A549 (cell line): ENCODE measurements around the gene ST6GALNAC4. TPM values are rescaled to one million over a fixed set of nuclear protein-coding genes. Genes with fewer than 3 reads are reported as not detected.

Experiments used
- ATAC-seq, 2 experiments: fragments of 200-7000 bp in 1 of 2; fragments of >200 bp in 1 of 2; cut with Nextera tagmentation in 1 of 2; cut with Tn5 transposase in 1 of 2; 3 replicates each; pipeline versions ENCODE4 v1.8.0 to v1.9.1; 2018 to 2020; ENCODE audit warnings: mild to moderate bottlenecking in 1 of 2, moderate library complexity in 1 of 2
- CTCF ChIA-PET: fragments of 300-600 bp; sonication (Branson Sonifier 250); formaldehyde crosslinking; extraction: SDS; loops from one replicate; lab custom pipeline; 2021; ENCODE audit warnings: antibody characterized with exemption, inconsistent platforms; lab: Yijun Ruan, JAX
- POLR2A ChIA-PET: fragments of 350-600 bp; formaldehyde crosslinking; extraction: SDS; loops from one replicate; lab custom pipeline; 2021; ENCODE audit warnings: antibody characterized with exemption, inconsistent platforms; lab: Yijun Ruan, JAX
- DNase-seq, 2 experiments: peaks; one replicate each; pipeline versions ENCODE4 v3.0.0 to v3.0.0-alpha.2; 2011 to 2016; ENCODE audit warnings: low read depth in 1 of 2, low spot score in 1 of 2
- FAIRE-seq: peaks from 2 replicates; lab custom pipeline; 2011; peaks lifted over from hg19 to GRCh38; lab: Jason Lieb, UNC
- H3K27ac ChIP-seq, 2 experiments: fragments of >200 bp; sonication (Bioruptor Twin); formaldehyde crosslinking; 3 replicates each; pipeline ENCODE4 v1.5.1; 2016 to 2017
- H3K4me1 ChIP-seq: fragments of >200 bp; sonication (Bioruptor Twin); formaldehyde crosslinking; 3 replicates; pipeline ENCODE4 v1.6.1; 2016
- H3K4me2 ChIP-seq: fragments of >200 bp; sonication (Bioruptor Twin); formaldehyde crosslinking; 3 replicates; pipeline ENCODE4 v1.6.1; 2016
- H3K4me3 ChIP-seq: fragments of >200 bp; sonication (Bioruptor Twin); formaldehyde crosslinking; 3 replicates; pipeline ENCODE4 v1.5.1; 2016
- H3K9me3 ChIP-seq: fragments of >200 bp; sonication (Bioruptor Twin); formaldehyde crosslinking; 3 replicates; pipeline ENCODE4 v1.6.1; 2016
- BCL3 ChIP-seq: fragments of >200 bp; sonication (Bioruptor Twin); formaldehyde crosslinking; IDR thresholded peaks from 3 replicates; pipeline ENCODE4 v1.6.1; 2016
- CHD2 ChIP-seq: fragments of 150-350 bp; IDR thresholded peaks from 2 replicates; pipeline ENCODE4 v1.6.1; 2014; ENCODE audit warnings: low read length; ENCODE audit not compliant: partially characterized antibody
- EP300 ChIP-seq, 2 experiments: fragments of >200 bp; sonication (Bioruptor Twin); formaldehyde crosslinking; IDR thresholded peaks; 2 replicates in 1 of 2; 3 replicates in 1 of 2; pipeline ENCODE4 v1.6.1; 2016 to 2017
- GATA3 ChIP-seq: IDR thresholded peaks from 2 replicates; pipeline ENCODE4 v1.6.1; 2012; ENCODE audit warnings: borderline replicate concordance
- HES2 ChIP-seq: fragments of >200 bp; sonication (Bioruptor Twin); formaldehyde crosslinking; IDR thresholded peaks from 2 replicates; pipeline ENCODE4 v1.6.1; 2016
- HOXA7 ChIP-seq: fragments of 250-450 bp; sonication (Bioruptor Pico); IDR thresholded peaks from 2 replicates; pipeline ENCODE4 v1.5.0; 2020; ENCODE audit warnings: mild to moderate bottlenecking, moderate library complexity
- JUN ChIP-seq, 2 experiments: fragments of >200 bp; sonication (Bioruptor Twin); formaldehyde crosslinking; IDR thresholded peaks; 2 replicates in 1 of 2; 3 replicates in 1 of 2; pipeline ENCODE4 v1.6.1; 2016 to 2017
- NFE2L2 ChIP-seq: fragments of 150-350 bp; conservative IDR thresholded peaks from 2 replicates; pipeline ENCODE4 v1.6.1; 2014; ENCODE audit warnings: low read length
- POLR2A ChIP-seq: IDR thresholded peaks from 2 replicates; pipeline ENCODE4 v1.6.1; 2012; ENCODE audit warnings: mild to moderate bottlenecking, low read length
- RARB ChIP-seq: fragments of 250-450 bp; sonication (Bioruptor Pico); IDR thresholded peaks from 2 replicates; pipeline ENCODE4 v1.8.0; 2021; ENCODE audit warnings: mild to moderate bottlenecking, moderate library complexity
- RCOR1 ChIP-seq: fragments of 150-350 bp; IDR thresholded peaks from 2 replicates; pipeline ENCODE4 v1.6.1; 2014; ENCODE audit warnings: antibody characterized with exemption, low read length, low read depth
- RNF2 ChIP-seq: fragments of 200-600 bp; sonication (generic); IDR thresholded peaks from 2 replicates; pipeline ENCODE4 v1.6.1; 2016; ENCODE audit warnings: low read depth, mild to moderate bottlenecking, antibody characterized with exemption, moderate library complexity, borderline replicate concordance
- WGBS: methylation state at CpG from one replicate; pipeline ENCODE4 v1.1.6; 2017; ENCODE audit errors: missing lambda C conversion rate; 5-methylcytosine and 5-hydroxymethylcytosine counted together
- polyA minus RNA-seq: library from RNA; depleted of rRNA, polyadenylated mRNA; stranded (reverse); fragments of >200 nt; gene quantifications from 2 replicates; pipeline ENCODE4 v1.2.3, GENCODE V29; 2011; rRNA and poly(A)+ RNA removed
- polyA plus RNA-seq, 4 experiments: library from polyadenylated mRNA; depleted of rRNA in 3 of 4; stranded (reverse); fragments of >200 nt; fragmentation: RNase III in 1 of 4; extraction: RNeasy Plus Mini Kit Qiagen cat#74134 plus additional on column Dnase treatment in 1 of 4; gene quantifications; 2 replicates in 3 of 4; 3 replicates in 1 of 4; pipeline ENCODE4 v1.2.3, GENCODE V29; 2011 to 2017
- TF ChIP-seq, protein P1 (sequence below): IDR thresholded peaks from 2 replicates; pipeline ENCODE4 v1.6.1; 2012
- TF ChIP-seq, protein P2 (sequence below): fragments of 250-450 bp; sonication (Bioruptor Pico); IDR thresholded peaks from 2 replicates; pipeline ENCODE4 v1.5.0; 2020; ENCODE audit warnings: low read depth, mild to moderate bottlenecking, moderate library complexity

The ST6GALNAC4 gene
- polyA plus RNA-seq (2011; rRNA removed) = 11.0 and 12.5 TPM in 2 replicates
- 21.5 and 29.4 TPM in 2 replicates for polyA plus RNA-seq (2012; cell fraction: cytosol; rRNA removed)
- polyA plus RNA-seq (2012; cell fraction: nucleus; rRNA removed) = 28.7 and 46.1 TPM in 2 replicates
- polyA plus RNA-seq (2017; fragmentation: RNase III; extraction: RNeasy Plus Mini Kit Qiagen cat#74134 plus additional on column Dnase treatment) = 18.1 to 25.4 TPM (median 24.8 TPM) in 3 replicates
- polyA minus RNA-seq = 17.6 and 18.1 TPM in 2 replicates

GRCh38 chr9:127916720-127917581 is at the start of gene ST6GALNAC4:
Gene ST6GALNAC4 (minus strand): TSS chr9:127917041. CDS start chr9:127916419, 622 bp downstream.
- FAIRE-seq = no peak
- peak; percentile 42 to 74 for ATAC-seq
- whole genome bisulfite sequencing = 10% methylated on average over 25 of the region's 71 CpGs
- peak within 1 kb of the TSS; percentile 82 to 90 for H3K27ac ChIP-seq
- ChIA-PET POLR2A (interaction anchor here (0.6 to 1.3 kb wide), 12 partner anchors 11 to 1112 kb away, joined by 3 to 6 read pairs (median 3); partner anchors contain the start of gene TOR2A), CTCF (interaction anchor here (0.7 to 2.9 kb wide), 8 partner anchors 19 to 413 kb away, joined by 3 to 16 read pairs (median 3); partner anchors contain the start of gene TOR2A)
- H3K9me3 ChIP-seq = no peaks in the 10 kb centered on the region
- peak within 1 kb of the TSS; percentile 89 for H3K4me2 ChIP-seq
- H3K4me1 ChIP-seq = peaks cover 72% of the 10 kb centered on the region
- TF ChIP-seq POLR2A = peak; percentile 43; the same call in 1 of the 2 replicates
- TF ChIP-seq JUN (IDR thresholded peaks at IDR 0.05) = peak in 1 of 2 experiments; percentile 53; a peak in 2 of 5 replicates
- no peak for TF ChIP-seq NFE2L2
- peak within 1 kb of the TSS; percentile 65 for H3K4me3 ChIP-seq
- DNase-seq = peak; percentile 74 to 89

DNA sequence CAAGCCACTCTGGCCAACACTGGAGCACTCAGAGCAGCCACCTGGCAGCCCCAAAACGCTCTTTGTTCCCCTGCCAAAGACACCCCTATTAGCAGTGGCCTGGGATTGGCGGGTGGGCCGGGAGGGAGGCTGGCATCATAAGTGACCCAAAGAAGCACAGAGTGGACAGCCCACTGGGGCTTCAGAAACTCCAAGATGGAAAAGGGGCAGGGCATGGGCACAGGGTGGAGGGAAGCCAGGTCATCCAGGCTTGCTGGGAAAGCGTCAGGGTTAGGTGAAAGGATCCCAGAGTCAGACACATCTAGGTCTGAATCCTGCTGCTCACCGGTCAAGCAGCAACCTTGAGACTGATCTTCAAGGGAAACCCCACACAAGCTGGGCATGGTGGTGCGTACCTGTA is 49.1 kb upstream of the ST6GALNAC4 start:
- ChIA-PET POLR2A (interaction anchor here (0.7 to 2.1 kb wide), 5 partner anchors 11 to 195 kb away, joined by 3 to 10 read pairs (median 4); partner anchors contain the start of gene EEIG1), CTCF (interaction anchor here (0.7 to 19.4 kb wide), 6 partner anchors 10 to 152 kb away, joined by 3 to 365 read pairs (median 7); partner anchors contain the start of gene DPM2)
- ATAC-seq (peak; percentile 0 to 15; a peak in 4 of 6 replicates), DNase-seq (no peak), FAIRE-seq (no peak)
- Histone ChIP-seq H3K4me2 (peak overlapping the region; percentile 98), H3K4me1 (peaks cover 90% of the 10 kb centered on the region), H3K9me3 (no peaks in the 10 kb centered on the region), H3K4me3 (no peak overlapping the region), H3K27ac (peak overlapping the region; percentile 89 to 98)
- 75% methylated on average over 3 of the region's 6 CpGs for WGBS
- TF ChIP-seq BCL3 (no peak), JUN (IDR thresholded peaks at IDR 0.05) (0 out of 5 replicates have a peak, but pooled peaks of 1 of the 2 experiments have one; percentile 11)

DNA sequence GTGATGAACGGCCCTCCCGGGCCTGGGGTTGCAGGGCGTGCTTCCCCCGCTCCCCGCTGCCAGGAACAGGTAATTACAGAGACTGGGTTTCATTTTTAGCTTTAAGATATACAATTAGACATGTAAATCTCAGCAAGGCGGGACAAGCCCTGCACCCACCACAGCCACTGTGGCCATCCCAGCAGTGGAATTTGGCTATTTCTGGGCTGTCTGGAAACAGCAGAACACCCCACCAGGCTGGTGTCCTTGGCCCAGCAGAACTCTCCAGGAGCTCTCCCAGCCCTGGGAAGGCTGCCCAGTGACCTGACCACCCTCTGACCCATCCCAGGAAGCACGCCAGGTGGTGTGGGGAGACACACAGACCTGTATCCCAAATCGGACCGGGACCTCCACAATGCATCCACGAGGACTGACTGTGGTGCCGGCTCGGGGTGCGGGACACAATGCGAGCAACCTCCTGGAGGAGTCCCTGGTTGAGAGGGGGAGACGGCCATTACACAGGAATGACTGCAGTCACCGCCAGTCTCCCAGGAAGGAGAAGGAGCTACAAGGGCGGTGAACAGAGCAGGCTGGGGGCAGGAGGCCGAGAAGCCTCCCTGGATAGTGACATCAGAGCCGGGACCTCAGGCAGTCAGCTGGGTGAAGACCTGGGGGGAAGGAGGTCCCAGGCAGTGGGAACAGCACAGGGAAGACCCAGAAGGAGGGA is 46.7 kb upstream of the ST6GALNAC4 start:
- 79% methylated on average over 19 of the region's 19 CpGs for WGBS
- ChIA-PET CTCF (interaction anchor here (0.6 to 35.7 kb wide), 8 partner anchors 8 to 229 kb away, joined by 3 to 827 read pairs (median 4); partner anchors contain the start of genes DPM2 and TOR2A), POLR2A (no interaction called here)
- Histone ChIP-seq H3K4me2 (peak overlapping the region; percentile 98), H3K9me3 (no peaks in the 10 kb centered on the region), H3K4me3 (no peak overlapping the region), H3K4me1 (peaks cover 78% of the 10 kb centered on the region), H3K27ac (peak overlapping the region; percentile 89 to 98)
- TF ChIP-seq BCL3 (no peak), RNF2 (no peak), HES2 (no peak), CHD2 (no peak), RCOR1 (no peak), EP300 (IDR thresholded peaks at IDR 0.05) (no peak), HOXA7 (CRISPR knock-in tag) (no peak), GATA3 (no peak), RARB (CRISPR knock-in tag) (no peak)
- TF ChIP-seq, protein P1, sequence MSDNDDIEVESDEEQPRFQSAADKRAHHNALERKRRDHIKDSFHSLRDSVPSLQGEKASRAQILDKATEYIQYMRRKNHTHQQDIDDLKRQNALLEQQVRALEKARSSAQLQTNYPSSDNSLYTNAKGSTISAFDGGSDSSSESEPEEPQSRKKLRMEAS = no peak
- TF ChIP-seq, protein P2, sequence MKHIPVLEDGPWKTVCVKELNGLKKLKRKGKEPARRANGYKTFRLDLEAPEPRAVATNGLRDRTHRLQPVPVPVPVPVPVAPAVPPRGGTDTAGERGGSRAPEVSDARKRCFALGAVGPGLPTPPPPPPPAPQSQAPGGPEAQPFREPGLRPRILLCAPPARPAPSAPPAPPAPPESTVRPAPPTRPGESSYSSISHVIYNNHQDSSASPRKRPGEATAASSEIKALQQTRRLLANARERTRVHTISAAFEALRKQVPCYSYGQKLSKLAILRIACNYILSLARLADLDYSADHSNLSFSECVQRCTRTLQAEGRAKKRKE = no peak
- DNase-seq (no peak), FAIRE-seq (no peak), ATAC-seq (no peak)
